NCI-H2081 (cell line): ENCODE measurements around the gene TNFRSF11A.

Experiments used
- DNase-seq, 2 experiments: peaks; one replicate each; lab custom pipeline; 2025; lab: John Stamatoyannopoulos, UW

Gene TNFRSF11A

GRCh38 chr18:62325806-62326645 lies 916 bp downstream of the TNFRSF11A start:
- DNase-seq, result peak in 1 of 2 experiments; percentile 20

- DNase-seq, result no peak
These were observed 1.7 kb downstream of the TNFRSF11A start for GRCh38 chr18:62326646-62327348.

- no peak for DNase-seq
These were observed 2.9 kb downstream of the TNFRSF11A start for GRCh38 chr18:62327977-62328376.

GRCh38 chr18:62328586-62329525 lies 3.7 kb downstream of the TNFRSF11A start:
- DNase-seq, result peak in 1 of 2 experiments; percentile 82

- peak in 1 of 2 experiments; percentile 63 for DNase-seq
These were observed 4.8 kb downstream of the TNFRSF11A start for GRCh38 chr18:62329691-62330454.

- DNase-seq, result no peak
These were observed 5.5 kb downstream of the TNFRSF11A start for GRCh38 chr18:62330650-62331049.

GRCh38 chr18:62331581-62332356 lies 6.7 kb downstream of the TNFRSF11A start:
- DNase-seq, result no peak

- DNase-seq, result no peak
These were observed 7.3 kb downstream of the TNFRSF11A start for GRCh38 chr18:62332431-62332830.

GRCh38 chr18:62332964-62333695 lies 8.0 kb downstream of the TNFRSF11A start:
- no peak for DNase-seq

- DNase-seq, result no peak
These were observed 9.0 kb downstream of the TNFRSF11A start for GRCh38 chr18:62334120-62334519.

GRCh38 chr18:62335494-62335893 lies 10.4 kb downstream of the TNFRSF11A start:
- DNase-seq, result no peak

- no peak for DNase-seq
These were observed 11.5 kb downstream of the TNFRSF11A start for GRCh38 chr18:62336618-62337017.

GRCh38 chr18:62337336-62337735 lies 12.2 kb downstream of the TNFRSF11A start:
- no peak for DNase-seq

GRCh38 chr18:62338446-62339105 lies 13.5 kb downstream of the TNFRSF11A start:
- no peak for DNase-seq

GRCh38 chr18:62339106-62339988 lies 14.2 kb downstream of the TNFRSF11A start:
- no peak for DNase-seq

GRCh38 chr18:62340996-62341395 lies 15.9 kb downstream of the TNFRSF11A start:
- DNase-seq, result no peak

GRCh38 chr18:62341473-62341872 lies 16.4 kb downstream of the TNFRSF11A start:
- DNase-seq, result peak; percentile 47 to 80

- DNase-seq, result no peak
These were observed 17.8 kb downstream of the TNFRSF11A start for GRCh38 chr18:62342884-62343283.
